KMS-11 (cell line): Measurements from ENCODE around the gene MOV10L1.

Experiments used
- H2AFZ ChIP-seq: fragments of 200-600 bp; sonication (generic); 2 replicates; pipeline ENCODE4 v1.6.1; 2016; ENCODE audit warnings: antibody characterized with exemption, mixed run types, low read depth
- H3K27ac ChIP-seq: fragments of 200-600 bp; sonication (generic); 2 replicates; pipeline ENCODE4 v1.6.1; 2016; ENCODE audit warnings: mild to moderate bottlenecking, mixed run types
- H3K27me3 ChIP-seq: fragments of 200-600 bp; sonication (generic); 2 replicates; pipeline ENCODE4 v1.6.1; 2017; ENCODE audit warnings: mild to moderate bottlenecking, low read depth, mixed run types, moderate library complexity; ENCODE audit not compliant: insufficient read depth
- H3K36me3 ChIP-seq: fragments of 200-600 bp; sonication (generic); 2 replicates; pipeline ENCODE4 v1.6.1; 2017; ENCODE audit warnings: mild to moderate bottlenecking, mixed run types; ENCODE audit not compliant: insufficient read depth
- H3K4me1 ChIP-seq: fragments of 200-600 bp; sonication (generic); 2 replicates; pipeline ENCODE4 v1.6.1; 2016; ENCODE audit warnings: mild to moderate bottlenecking, low read depth, mixed run types; ENCODE audit not compliant: poor library complexity, severe bottlenecking
- H3K4me2 ChIP-seq: fragments of 200-600 bp; sonication (generic); 2 replicates; pipeline ENCODE4 v1.7.0; 2016; ENCODE audit warnings: mild to moderate bottlenecking, mixed run types
- H3K4me3 ChIP-seq: fragments of 200-600 bp; sonication (generic); IDR thresholded peaks from 2 replicates; pipeline ENCODE4 v1.6.1; 2017; ENCODE audit warnings: low read depth, low read length, mixed read lengths; ENCODE audit not compliant: insufficient read depth
- H3K79me2 ChIP-seq: fragments of 200-600 bp; sonication (generic); 2 replicates; pipeline ENCODE4 v1.6.1; 2016; ENCODE audit warnings: low read depth, mixed run types; ENCODE audit not compliant: insufficient read depth
- H3K9ac ChIP-seq: fragments of 200-600 bp; sonication (generic); 2 replicates; pipeline ENCODE4 v1.6.1; 2016; ENCODE audit warnings: mild to moderate bottlenecking, mixed run types
- H4K20me1 ChIP-seq: fragments of 200-600 bp; sonication (generic); 2 replicates; pipeline ENCODE4 v1.6.1; 2016; ENCODE audit warnings: mild to moderate bottlenecking, mixed run types; ENCODE audit not compliant: insufficient read depth
- TF ChIP-seq, protein P1 (sequence below): fragments of 200-600 bp; sonication (generic); conservative IDR thresholded peaks from 2 replicates; pipeline ENCODE4 v1.6.1; 2017; ENCODE audit warnings: low read depth, mild to moderate bottlenecking, antibody characterized with exemption, low read length, moderate library complexity, mixed read lengths

Gene MOV10L1

DNA sequence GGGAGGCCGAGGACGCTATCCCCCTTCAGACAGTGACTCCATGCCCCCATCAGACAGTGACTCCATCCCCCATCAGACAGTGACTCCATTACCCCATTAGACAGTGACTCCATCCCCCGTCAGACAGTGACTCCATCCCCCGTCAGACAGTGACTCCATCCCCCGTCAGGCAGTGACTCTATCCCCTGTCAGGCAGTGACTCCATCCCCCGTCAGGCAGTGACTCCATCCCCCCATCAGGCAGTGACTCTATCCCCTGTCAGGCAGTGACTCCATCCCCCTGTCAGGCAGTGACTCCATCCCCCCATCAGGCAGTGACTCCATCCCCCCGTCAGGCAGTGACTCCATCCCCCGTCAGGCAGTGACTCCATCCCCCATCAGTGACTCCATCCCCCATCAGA is 22.6 kb upstream of the MOV10L1 start:
- TF ChIP-seq, protein P1, sequence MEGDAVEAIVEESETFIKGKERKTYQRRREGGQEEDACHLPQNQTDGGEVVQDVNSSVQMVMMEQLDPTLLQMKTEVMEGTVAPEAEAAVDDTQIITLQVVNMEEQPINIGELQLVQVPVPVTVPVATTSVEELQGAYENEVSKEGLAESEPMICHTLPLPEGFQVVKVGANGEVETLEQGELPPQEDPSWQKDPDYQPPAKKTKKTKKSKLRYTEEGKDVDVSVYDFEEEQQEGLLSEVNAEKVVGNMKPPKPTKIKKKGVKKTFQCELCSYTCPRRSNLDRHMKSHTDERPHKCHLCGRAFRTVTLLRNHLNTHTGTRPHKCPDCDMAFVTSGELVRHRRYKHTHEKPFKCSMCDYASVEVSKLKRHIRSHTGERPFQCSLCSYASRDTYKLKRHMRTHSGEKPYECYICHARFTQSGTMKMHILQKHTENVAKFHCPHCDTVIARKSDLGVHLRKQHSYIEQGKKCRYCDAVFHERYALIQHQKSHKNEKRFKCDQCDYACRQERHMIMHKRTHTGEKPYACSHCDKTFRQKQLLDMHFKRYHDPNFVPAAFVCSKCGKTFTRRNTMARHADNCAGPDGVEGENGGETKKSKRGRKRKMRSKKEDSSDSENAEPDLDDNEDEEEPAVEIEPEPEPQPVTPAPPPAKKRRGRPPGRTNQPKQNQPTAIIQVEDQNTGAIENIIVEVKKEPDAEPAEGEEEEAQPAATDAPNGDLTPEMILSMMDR = no peak
- Histone ChIP-seq H3K79me2 (no peaks in the 10 kb centered on the region), H2AFZ (no peak overlapping the region), H3K4me2 (no peak overlapping the region), H3K9ac (no peak overlapping the region), H3K4me3 (no peak overlapping the region), H3K27me3 (peaks cover 7% of the 10 kb centered on the region; the same call in 1 of the 2 replicates), H4K20me1 (no peaks in the 10 kb centered on the region), H3K36me3 (no peaks in the 10 kb centered on the region), H3K27ac (no peak overlapping the region), H3K4me1 (no peaks in the 10 kb centered on the region)

DNA sequence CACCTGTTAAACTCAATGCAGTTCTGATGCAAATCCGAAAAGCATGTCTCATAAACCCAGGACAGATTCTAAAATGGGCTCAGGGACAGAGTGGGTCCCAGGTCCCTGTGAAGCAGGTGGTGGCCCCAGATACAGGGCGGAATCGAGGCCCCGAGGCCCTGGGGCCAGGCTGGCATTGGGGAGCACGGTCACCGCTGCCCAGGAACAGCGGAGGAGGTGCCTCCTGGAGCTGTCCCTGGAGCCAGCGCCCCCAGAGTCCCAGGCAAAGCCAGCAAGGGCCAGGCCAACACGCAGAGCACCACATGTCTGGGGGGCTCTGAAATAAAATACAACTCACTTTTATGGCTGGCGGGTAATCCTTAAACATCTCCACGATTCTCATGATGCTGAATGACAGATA is 21.7 kb upstream of the MOV10L1 start:
- H2AFZ ChIP-seq = no peak overlapping the region
- H3K9ac ChIP-seq = no peak overlapping the region
- TF ChIP-seq, protein P1 = no peak
- no peak overlapping the region for H3K4me2 ChIP-seq
- H3K36me3 ChIP-seq = no peaks in the 10 kb centered on the region
- H3K27ac ChIP-seq = no peak overlapping the region
- H3K79me2 ChIP-seq = no peaks in the 10 kb centered on the region
- no peaks in the 10 kb centered on the region for H3K4me1 ChIP-seq
- H3K4me3 ChIP-seq = no peak overlapping the region
- no peaks in the 10 kb centered on the region for H4K20me1 ChIP-seq
- H3K27me3 ChIP-seq = peaks cover 7% of the 10 kb centered on the region; the same call in 1 of the 2 replicates

DNA sequence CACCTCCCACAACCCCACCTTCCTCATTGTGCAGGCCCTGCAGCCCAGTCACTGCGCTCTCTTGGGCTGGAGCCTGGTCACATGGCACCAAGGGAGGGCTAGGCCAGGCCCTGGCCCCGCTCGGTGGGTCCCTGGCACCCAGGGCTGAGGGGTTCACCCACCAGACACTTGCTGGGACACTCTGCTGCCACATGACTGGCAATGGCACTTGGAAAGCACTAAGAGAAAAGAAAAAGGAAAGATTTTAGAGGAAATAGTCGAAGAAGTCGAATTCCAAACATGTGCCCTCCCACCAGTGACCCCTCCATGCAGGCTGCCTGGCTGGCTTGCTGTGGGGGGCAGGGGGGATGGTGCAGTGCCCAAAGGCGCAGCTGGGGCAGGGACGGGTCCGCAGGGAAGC is 19.4 kb upstream of the MOV10L1 start:
- Histone ChIP-seq H2AFZ (no peak overlapping the region), H3K4me2 (no peak overlapping the region)
- TF ChIP-seq, protein P1 = no peak

DNA sequence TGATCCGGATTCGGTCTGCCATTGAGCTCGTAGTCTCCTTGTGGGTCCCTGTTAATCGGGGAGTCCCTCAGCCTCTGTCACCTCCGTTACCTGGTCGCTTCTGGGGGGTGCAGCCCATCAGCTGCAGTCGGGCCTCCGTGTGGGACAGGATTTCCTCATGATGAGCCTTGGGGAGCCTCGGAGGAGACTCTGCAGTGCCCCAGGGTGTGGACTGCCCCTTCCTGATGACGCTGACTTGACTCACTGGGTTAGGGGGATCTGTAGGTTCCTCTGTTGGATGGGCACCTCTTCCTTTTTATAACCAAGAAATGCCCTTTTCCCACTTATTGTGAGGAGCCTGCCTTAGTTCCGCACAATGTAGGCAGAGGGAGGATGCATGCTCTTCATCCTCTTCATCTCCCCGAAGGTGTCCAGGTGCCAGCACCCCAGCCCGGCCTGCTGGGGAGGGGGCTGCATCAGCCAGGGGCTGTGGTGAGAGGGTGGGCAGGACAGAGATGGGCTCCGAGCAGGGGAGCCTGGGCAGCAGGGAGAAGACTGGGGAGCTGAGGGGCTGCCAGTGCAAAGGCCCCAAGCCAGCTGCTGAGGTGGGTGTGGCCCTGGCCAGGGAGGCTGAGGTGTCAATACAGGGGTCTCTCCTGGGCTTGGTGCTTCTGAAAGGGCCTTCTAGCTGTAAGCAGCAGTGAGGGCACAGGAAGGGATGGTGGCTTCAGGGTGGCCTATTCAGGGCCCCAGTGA is 18.2 kb upstream of the MOV10L1 start:
- no peaks in the 10 kb centered on the region for H3K4me1 ChIP-seq
- no peaks in the 10 kb centered on the region for H4K20me1 ChIP-seq
- H3K36me3 ChIP-seq = no peaks in the 10 kb centered on the region
- no peak overlapping the region for H3K4me3 ChIP-seq
- H2AFZ ChIP-seq = no peak overlapping the region
- TF ChIP-seq, protein P1 = no peak
- peaks cover 7% of the 10 kb centered on the region; the same call in 1 of the 2 replicates for H3K27me3 ChIP-seq
- H3K79me2 ChIP-seq = no peaks in the 10 kb centered on the region
- no peak overlapping the region for H3K9ac ChIP-seq
- no peak overlapping the region for H3K4me2 ChIP-seq
- no peak overlapping the region for H3K27ac ChIP-seq

More for the DNA sequence above, 19.4 kb upstream of the MOV10L1 start:
- H3K27ac ChIP-seq = no peak overlapping the region
- peaks cover 7% of the 10 kb centered on the region; the same call in 1 of the 2 replicates for H3K27me3 ChIP-seq
- H3K4me3 ChIP-seq = no peak overlapping the region
- H3K79me2 ChIP-seq = no peaks in the 10 kb centered on the region
- H3K36me3 ChIP-seq = no peaks in the 10 kb centered on the region
- no peaks in the 10 kb centered on the region for H3K4me1 ChIP-seq
- H4K20me1 ChIP-seq = no peaks in the 10 kb centered on the region
- H3K9ac ChIP-seq = no peak overlapping the region
